ENCODE results near the gene CYB561D1.

Gene CYB561D1

DNA sequence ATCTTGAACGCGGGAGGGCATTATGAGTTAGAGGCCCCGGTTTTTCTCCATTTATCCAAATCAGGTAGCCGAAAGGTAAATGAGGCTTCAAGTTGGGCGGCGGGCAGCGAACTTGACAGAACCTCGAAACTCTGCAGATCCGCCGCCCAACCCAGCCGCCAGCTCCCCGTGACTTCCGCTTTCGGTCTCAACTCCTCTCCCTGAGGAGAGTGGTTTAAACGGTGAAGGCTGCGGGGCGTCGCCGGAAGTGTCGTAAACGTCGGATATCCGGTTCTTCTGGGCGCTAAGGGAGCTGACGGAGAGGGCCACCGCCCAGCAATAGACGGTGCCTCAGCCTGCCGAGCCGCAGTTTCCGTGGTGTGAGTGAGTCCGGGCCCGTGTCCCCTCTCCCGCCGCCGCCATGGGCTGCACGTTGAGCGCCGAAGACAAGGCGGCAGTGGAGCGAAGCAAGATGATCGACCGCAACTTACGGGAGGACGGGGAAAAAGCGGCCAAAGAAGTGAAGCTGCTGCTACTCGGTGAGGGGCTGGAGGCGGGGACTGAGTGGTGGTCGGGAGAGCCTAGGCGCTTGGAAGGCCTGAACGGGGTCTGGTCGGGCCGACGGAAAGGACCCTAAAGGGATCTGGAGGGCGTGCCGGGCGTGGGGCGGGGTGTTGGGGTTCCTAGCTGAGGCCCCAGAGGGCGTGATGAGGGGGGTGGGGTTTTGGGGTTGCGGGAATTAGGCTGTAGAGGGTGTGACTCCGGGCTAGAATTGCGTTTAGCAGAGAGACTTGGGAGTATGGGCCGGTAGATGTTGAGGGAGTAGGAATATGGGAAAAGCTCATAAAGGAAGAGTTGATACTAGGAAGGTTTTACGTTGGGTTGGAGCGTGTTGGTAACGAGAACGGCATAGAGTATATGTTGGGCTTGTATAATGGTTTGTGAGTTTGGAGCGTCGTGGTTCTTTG, 54.7 kb downstream of the CYB561D1 start, which contains the start of gene GNAI3:
Gene GNAI3, plus strand, starts transcription at position 295 of the 947 bp plus-strand sequence. Its CDS starts 106 bp downstream, at position 401.
- TF ChIP-seq FOXA1 (IDR thresholded peaks at IDR 0.05) (no peak), CTBP1 (IDR thresholded peaks at IDR 0.05; ENCODE audit: borderline replicate concordance) (no peak), ARNT (IDR thresholded peaks at IDR 0.05) (no peak), LEF1 (IDR thresholded peaks at IDR 0.05; ENCODE audit: borderline replicate concordance) (no peak), TARDBP (IDR thresholded peaks at IDR 0.05) (no peak), SP1 (IDR thresholded peaks at IDR 0.05) (no peak), FOXK2 (IDR thresholded peaks at IDR 0.05) (no peak), HDGF (IDR thresholded peaks at IDR 0.05; ENCODE audit: borderline replicate concordance) (no peak), ZNF384 (IDR thresholded peaks at IDR 0.05) (no peak), NFRKB (IDR thresholded peaks at IDR 0.05) (no peak), ELF4 (IDR thresholded peaks at IDR 0.05) (peak; percentile 83), SUZ12 (IDR thresholded peaks at IDR 0.05) (no peak), L3MBTL2 (conservative IDR thresholded peaks at IDR 0.05) (peak; percentile 66), BHLHE40 (IDR thresholded peaks at IDR 0.05; ENCODE audit: borderline replicate concordance) (no peak), FOXM1 (IDR thresholded peaks at IDR 0.05; ENCODE audit: borderline replicate concordance) (no peak)
- TF ChIP-seq, protein P1, sequence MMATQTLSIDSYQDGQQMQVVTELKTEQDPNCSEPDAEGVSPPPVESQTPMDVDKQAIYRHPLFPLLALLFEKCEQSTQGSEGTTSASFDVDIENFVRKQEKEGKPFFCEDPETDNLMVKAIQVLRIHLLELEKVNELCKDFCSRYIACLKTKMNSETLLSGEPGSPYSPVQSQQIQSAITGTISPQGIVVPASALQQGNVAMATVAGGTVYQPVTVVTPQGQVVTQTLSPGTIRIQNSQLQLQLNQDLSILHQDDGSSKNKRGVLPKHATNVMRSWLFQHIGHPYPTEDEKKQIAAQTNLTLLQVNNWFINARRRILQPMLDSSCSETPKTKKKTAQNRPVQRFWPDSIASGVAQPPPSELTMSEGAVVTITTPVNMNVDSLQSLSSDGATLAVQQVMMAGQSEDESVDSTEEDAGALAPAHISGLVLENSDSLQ (IDR thresholded peaks at IDR 0.05) = peak; percentile 35; the same call in 1 of the 2 replicates
- POLR2A ChIA-PET = interaction anchor here (0.6 to 3.2 kb wide), 35 partner anchors 10 to 463 kb away, joined by 3 to 79 read pairs (median 5); partner anchors contain the start of genes AHCYL1, AMIGO1, AMPD2 and GNAT2

More for the DNA sequence above, 54.7 kb downstream of the CYB561D1 start, which contains the start of gene GNAI3:
- peak; percentile 97 for DNase-seq (ENCODE audit: extremely low spot score)
- CTCF ChIA-PET = interaction anchor here (0.8 to 3.2 kb wide), 9 partner anchors 15 to 121 kb away, joined by 3 to 32 read pairs (median 5); partner anchors contain the start of genes AMPD2 and GNAT2
